ENCODE data around the gene ARHGAP42. TPM values are rescaled to one million over a fixed set of nuclear protein-coding genes. Genes with fewer than 3 reads are reported as not detected.
"Not testable (repeated sequence)": the region's sequence is repeated elsewhere in the genome, so short reads cannot be mapped to it uniquely, and the experiment has no call there.

Gene ARHGAP42
- total RNA-seq, 1 donor from 2014 or later: 19.1 TPM

GRCh38 chr11:100663583-100663982, 23.5 kb upstream of the ARHGAP42 start:
- Mint-ChIP-seq H3K36me3 (ENCODE audit: low read depth, unreplicated experiment) (no peaks in the 10 kb centered on the region), H3K27me3 (ENCODE audit: unreplicated experiment) (no peaks in the 10 kb centered on the region), H3K27ac (ENCODE audit: unreplicated experiment) (no peak overlapping the region), H3K4me3 (ENCODE audit: unreplicated experiment) (no peak overlapping the region), H3K9me3 (ENCODE audit: unreplicated experiment) (no peaks in the 10 kb centered on the region), H3K4me1 (ENCODE audit: unreplicated experiment) (peaks cover 2% of the 10 kb centered on the region)
- no peak for TF ChIP-seq CTCF (IDR thresholded peaks at IDR 0.05; ENCODE audit: unreplicated experiment)
- DNase-seq (ENCODE audit: low spot score): no peak

GRCh38 chr11:100663996-100664395, 23.1 kb upstream of the ARHGAP42 start:
- Mint-ChIP-seq H3K9me3 (ENCODE audit: unreplicated experiment) (no peaks in the 10 kb centered on the region), H3K27me3 (ENCODE audit: unreplicated experiment) (no peaks in the 10 kb centered on the region), H3K4me3 (ENCODE audit: unreplicated experiment) (no peak overlapping the region), H3K27ac (ENCODE audit: unreplicated experiment) (no peak overlapping the region), H3K4me1 (ENCODE audit: unreplicated experiment) (peaks cover 2% of the 10 kb centered on the region), H3K36me3 (ENCODE audit: low read depth, unreplicated experiment) (no peaks in the 10 kb centered on the region)
- TF ChIP-seq CTCF (IDR thresholded peaks at IDR 0.05; ENCODE audit: unreplicated experiment): no peak
- no peak for DNase-seq (ENCODE audit: low spot score)

- not testable (repeated sequence) for H3K4me3 Mint-ChIP-seq (ENCODE audit: unreplicated experiment); H3K27me3 Mint-ChIP-seq (ENCODE audit: unreplicated experiment); DNase-seq (ENCODE audit: low spot score); H3K9me3 Mint-ChIP-seq (ENCODE audit: unreplicated experiment); H3K4me1 Mint-ChIP-seq (ENCODE audit: unreplicated experiment); H3K36me3 Mint-ChIP-seq (ENCODE audit: low read depth, unreplicated experiment); H3K27ac Mint-ChIP-seq (ENCODE audit: unreplicated experiment)
Observed at GRCh38 chr11:100666816-100667215, 20.3 kb upstream of the ARHGAP42 start.

GRCh38 chr11:100667449-100667848, 19.6 kb upstream of the ARHGAP42 start:
- H3K4me3 Mint-ChIP-seq (ENCODE audit: unreplicated experiment): no peak overlapping the region
- H3K27ac Mint-ChIP-seq (ENCODE audit: unreplicated experiment): no peak overlapping the region
- peaks cover 2% of the 10 kb centered on the region for H3K4me1 Mint-ChIP-seq (ENCODE audit: unreplicated experiment)
- no peaks in the 10 kb centered on the region for H3K27me3 Mint-ChIP-seq (ENCODE audit: unreplicated experiment)
- TF ChIP-seq CTCF (IDR thresholded peaks at IDR 0.05; ENCODE audit: unreplicated experiment): no peak
- no peaks in the 10 kb centered on the region for H3K9me3 Mint-ChIP-seq (ENCODE audit: unreplicated experiment)
- H3K36me3 Mint-ChIP-seq (ENCODE audit: low read depth, unreplicated experiment): no peaks in the 10 kb centered on the region
- DNase-seq (ENCODE audit: low spot score): no peak

GRCh38 chr11:100670140-100670539, 16.9 kb upstream of the ARHGAP42 start:
- DNase-seq (ENCODE audit: low spot score): no peak
- no peaks in the 10 kb centered on the region for H3K36me3 Mint-ChIP-seq (ENCODE audit: low read depth, unreplicated experiment)
- no peak overlapping the region for H3K27ac Mint-ChIP-seq (ENCODE audit: unreplicated experiment)

More at GRCh38 chr11:100670140-100670539, 16.9 kb upstream of the ARHGAP42 start:
- Mint-ChIP-seq H3K9me3 (ENCODE audit: unreplicated experiment) (no peaks in the 10 kb centered on the region), H3K4me3 (ENCODE audit: unreplicated experiment) (no peak overlapping the region), H3K4me1 (ENCODE audit: unreplicated experiment) (peaks cover 2% of the 10 kb centered on the region), H3K27me3 (ENCODE audit: unreplicated experiment) (no peaks in the 10 kb centered on the region)
- TF ChIP-seq CTCF (IDR thresholded peaks at IDR 0.05; ENCODE audit: unreplicated experiment): no peak

Data from endothelial cell (in vitro differentiated cells).